ENCODE results near the gene MRPS2. TPM values are rescaled to one million over a fixed set of nuclear protein-coding genes. Genes with fewer than 3 reads are reported as not detected.

Gene MRPS2
- total RNA-seq, 1 experiment from 2014 or later = 62.4 TPM

GRCh38 chr9:135490980-135491464 is 9.5 kb upstream of the MRPS2 start:
- BruUV-seq (replicated peaks) = no TSS peak
- Histone ChIP-seq H2AFZ (ENCODE audit: low read length) (no peak overlapping the region), H3K4me2 (ENCODE audit: low read length) (no peak overlapping the region), H3K9me2 (replicated peaks; ENCODE audit: low read length) (no peaks in the 10 kb centered on the region), H3K4me3 (ENCODE audit: low read length) (no peak overlapping the region), H3F3A (ENCODE audit: low read length, unreplicated experiment) (no peaks in the 10 kb centered on the region), H3K36me3 (ENCODE audit: low read depth, low read length) (no peaks in the 10 kb centered on the region), H3K79me2 (ENCODE audit: low read length) (no peaks in the 10 kb centered on the region), H3K27ac (ENCODE audit: low read length) (no peak overlapping the region), H3K9me3 (ENCODE audit: low read length) (no peaks in the 10 kb centered on the region), H3K9ac (ENCODE audit: low read length) (no peak overlapping the region), H3K27me3 (ENCODE audit: low read length) (no peaks in the 10 kb centered on the region), H3K4me1 (ENCODE audit: insufficient read depth, low read length) (0 out of 2 replicates have a peak, but pooled peaks cover under 1% of the 10 kb centered on the region), H4K20me1 (ENCODE audit: low read length) (no peaks in the 10 kb centered on the region)
- TF ChIP-seq EZH2phosphoT487 (IDR thresholded peaks at IDR 0.05; ENCODE audit: borderline replicate concordance, low read length) (no peak), EZH2 (IDR thresholded peaks at IDR 0.05; ENCODE audit: low read length, unreplicated experiment) (no peak)
- TF ChIP-seq, protein P1, sequence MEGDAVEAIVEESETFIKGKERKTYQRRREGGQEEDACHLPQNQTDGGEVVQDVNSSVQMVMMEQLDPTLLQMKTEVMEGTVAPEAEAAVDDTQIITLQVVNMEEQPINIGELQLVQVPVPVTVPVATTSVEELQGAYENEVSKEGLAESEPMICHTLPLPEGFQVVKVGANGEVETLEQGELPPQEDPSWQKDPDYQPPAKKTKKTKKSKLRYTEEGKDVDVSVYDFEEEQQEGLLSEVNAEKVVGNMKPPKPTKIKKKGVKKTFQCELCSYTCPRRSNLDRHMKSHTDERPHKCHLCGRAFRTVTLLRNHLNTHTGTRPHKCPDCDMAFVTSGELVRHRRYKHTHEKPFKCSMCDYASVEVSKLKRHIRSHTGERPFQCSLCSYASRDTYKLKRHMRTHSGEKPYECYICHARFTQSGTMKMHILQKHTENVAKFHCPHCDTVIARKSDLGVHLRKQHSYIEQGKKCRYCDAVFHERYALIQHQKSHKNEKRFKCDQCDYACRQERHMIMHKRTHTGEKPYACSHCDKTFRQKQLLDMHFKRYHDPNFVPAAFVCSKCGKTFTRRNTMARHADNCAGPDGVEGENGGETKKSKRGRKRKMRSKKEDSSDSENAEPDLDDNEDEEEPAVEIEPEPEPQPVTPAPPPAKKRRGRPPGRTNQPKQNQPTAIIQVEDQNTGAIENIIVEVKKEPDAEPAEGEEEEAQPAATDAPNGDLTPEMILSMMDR (conservative IDR thresholded peaks at IDR 0.05; ENCODE audit: low read depth, low read length) = no peak
- intact Hi-C loops (cut with micrococcal nuclease) = no loop called here
- ChIA-PET CTCF (no interaction called here), POLR2A (ENCODE audit: unreplicated experiment) (no interaction called here)
- ATAC-seq = no peak
- no peak for DNase-seq

GRCh38 chr9:135491764-135492163 is 8.7 kb upstream of the MRPS2 start:
- H3K27me3 ChIP-seq (ENCODE audit: low read length) = no peaks in the 10 kb centered on the region
- no peak overlapping the region for H3K4me3 ChIP-seq (ENCODE audit: low read length)
- ATAC-seq (no peak), DNase-seq (no peak)
- H3K9me3 ChIP-seq (ENCODE audit: low read length) = no peaks in the 10 kb centered on the region
- intact Hi-C loops (cut with micrococcal nuclease) = no loop called here
- no peak overlapping the region for H2AFZ ChIP-seq (ENCODE audit: low read length)
- H3K4me1 ChIP-seq (ENCODE audit: insufficient read depth, low read length) = peaks cover 7% of the 10 kb centered on the region
- H3K79me2 ChIP-seq (ENCODE audit: low read length) = no peaks in the 10 kb centered on the region
- H3K4me2 ChIP-seq (ENCODE audit: low read length) = no peak overlapping the region
- no peak overlapping the region for H3K27ac ChIP-seq (ENCODE audit: low read length)
- no peak overlapping the region for H3K9ac ChIP-seq (ENCODE audit: low read length)
- no peaks in the 10 kb centered on the region for H3K36me3 ChIP-seq (ENCODE audit: low read depth, low read length)
- POLR2A ChIA-PET (ENCODE audit: unreplicated experiment) = no interaction called here
- TF ChIP-seq EZH2 (IDR thresholded peaks at IDR 0.05; ENCODE audit: low read length, unreplicated experiment) (no peak), EZH2phosphoT487 (IDR thresholded peaks at IDR 0.05; ENCODE audit: borderline replicate concordance, low read length) (no peak)
- TF ChIP-seq, protein P1 (conservative IDR thresholded peaks at IDR 0.05; ENCODE audit: low read depth, low read length) = no peak
- H4K20me1 ChIP-seq (ENCODE audit: low read length) = no peaks in the 10 kb centered on the region
- CTCF ChIA-PET = no interaction called here
- H3K9me2 ChIP-seq (replicated peaks; ENCODE audit: low read length) = no peaks in the 10 kb centered on the region
- no peaks in the 10 kb centered on the region for H3F3A ChIP-seq (ENCODE audit: low read length, unreplicated experiment)
- no TSS peak for BruUV-seq (replicated peaks)

DNA sequence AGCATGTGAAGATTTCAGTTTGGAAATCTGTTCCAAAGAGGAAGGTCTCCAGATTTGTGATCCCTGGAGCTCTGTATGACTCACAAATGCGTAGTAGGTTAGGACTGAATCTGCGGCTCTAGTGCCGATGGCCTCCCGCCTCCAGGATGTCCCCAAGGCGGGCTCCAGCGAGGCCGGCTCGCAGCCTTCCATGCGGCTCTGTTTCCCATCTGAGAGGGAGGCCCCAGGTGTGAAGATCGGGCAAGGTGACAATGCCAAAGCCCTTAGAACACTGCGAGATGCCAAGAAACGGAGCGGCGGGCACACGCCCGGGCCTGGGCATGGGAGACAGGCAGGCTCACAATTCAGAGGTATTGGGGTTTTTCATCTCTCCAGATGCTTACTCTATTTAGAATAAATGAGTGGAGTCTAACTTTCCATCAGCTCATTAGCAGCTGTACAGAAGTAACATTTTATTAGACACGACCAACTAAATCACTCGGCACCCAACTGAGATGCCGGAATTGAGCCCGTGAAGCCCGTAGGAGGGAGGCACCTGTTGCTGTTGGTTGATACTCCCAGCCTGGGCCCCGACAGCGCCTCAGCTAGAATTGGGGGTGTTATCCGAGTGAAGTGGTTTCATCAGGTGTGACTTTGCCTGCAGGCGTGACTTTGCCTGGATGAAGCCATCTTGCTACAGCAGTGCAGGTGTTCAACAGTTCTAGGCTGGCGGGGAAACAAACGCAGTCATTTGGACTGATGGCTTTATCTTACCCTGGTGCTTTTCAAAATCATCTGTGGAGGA is 7.4 kb upstream of the MRPS2 start:
- ATAC-seq (no peak), DNase-seq (no peak)
- no peak overlapping the region for H3K9ac ChIP-seq (ENCODE audit: low read length)
- no peak overlapping the region for H3K4me3 ChIP-seq (ENCODE audit: low read length)
- H3K9me2 ChIP-seq (replicated peaks; ENCODE audit: low read length) = no peaks in the 10 kb centered on the region
- no peaks in the 10 kb centered on the region for H3F3A ChIP-seq (ENCODE audit: low read length, unreplicated experiment)
- POLR2A ChIA-PET (ENCODE audit: unreplicated experiment) = no interaction called here
- no peaks in the 10 kb centered on the region for H3K27me3 ChIP-seq (ENCODE audit: low read length)
- H3K9me3 ChIP-seq (ENCODE audit: low read length) = no peaks in the 10 kb centered on the region
- no peaks in the 10 kb centered on the region for H3K36me3 ChIP-seq (ENCODE audit: low read depth, low read length)
- CTCF ChIA-PET = no interaction called here
- H2AFZ ChIP-seq (ENCODE audit: low read length) = no peak overlapping the region
- intact Hi-C loops (cut with micrococcal nuclease) = no loop called here
- no TSS peak for BruUV-seq (replicated peaks)
- no peaks in the 10 kb centered on the region for H3K79me2 ChIP-seq (ENCODE audit: low read length)
- no peak overlapping the region for H3K27ac ChIP-seq (ENCODE audit: low read length)
- no peaks in the 10 kb centered on the region for H4K20me1 ChIP-seq (ENCODE audit: low read length)
- H3K4me2 ChIP-seq (ENCODE audit: low read length) = no peak overlapping the region
- TF ChIP-seq EZH2 (IDR thresholded peaks at IDR 0.05; ENCODE audit: low read length, unreplicated experiment) (no peak), EZH2phosphoT487 (IDR thresholded peaks at IDR 0.05; ENCODE audit: borderline replicate concordance, low read length) (no peak)
- TF ChIP-seq, protein P1 (conservative IDR thresholded peaks at IDR 0.05; ENCODE audit: low read depth, low read length) = no peak
- peaks cover 7% of the 10 kb centered on the region for H3K4me1 ChIP-seq (ENCODE audit: insufficient read depth, low read length)
